T follicular helper cell (primary cell): ENCODE data around the gene PBX1.

Experiments
- DNase-seq: peaks from one replicate; pipeline ENCODE4 v3.0.0-alpha.2; 2020; ENCODE audit warnings: low read depth

Gene PBX1

GRCh38 chr1:164700683-164701082, 141.7 kb downstream of the PBX1 start:
- DNase-seq: no peak

DNA sequence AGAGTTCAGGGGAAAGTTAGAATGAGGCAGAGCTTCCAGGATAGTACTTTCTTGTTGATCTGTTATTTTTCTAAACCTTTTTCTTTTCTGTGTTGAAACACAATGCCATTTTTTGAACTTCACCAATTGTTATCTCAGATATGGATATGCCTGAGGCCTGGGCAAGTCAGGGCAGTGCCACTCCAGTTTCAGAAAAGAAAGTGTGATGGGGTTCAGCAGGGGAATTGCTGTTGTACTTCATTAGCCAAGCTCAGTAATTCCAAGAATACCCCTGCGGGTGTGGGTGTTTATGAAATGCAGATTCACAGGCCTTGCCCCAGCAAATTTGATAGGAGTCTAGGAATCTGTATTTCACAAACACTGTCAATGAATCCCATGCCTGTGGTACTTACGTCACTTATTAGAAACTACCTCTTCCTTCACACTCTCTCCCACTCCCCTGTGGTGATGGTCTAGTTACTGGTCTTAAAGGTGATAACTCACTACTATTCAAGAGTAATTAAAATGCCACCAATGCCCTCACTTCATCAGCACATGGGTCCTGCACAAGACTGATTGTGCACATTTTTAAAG, 142.3 kb downstream of the PBX1 start:
- DNase-seq: no peak

GRCh38 chr1:164702216-164702615, 143.2 kb downstream of the PBX1 start:
- DNase-seq: no peak

- no peak for DNase-seq
These were observed 143.7 kb downstream of the PBX1 start for GRCh38 chr1:164702664-164703063.

DNA sequence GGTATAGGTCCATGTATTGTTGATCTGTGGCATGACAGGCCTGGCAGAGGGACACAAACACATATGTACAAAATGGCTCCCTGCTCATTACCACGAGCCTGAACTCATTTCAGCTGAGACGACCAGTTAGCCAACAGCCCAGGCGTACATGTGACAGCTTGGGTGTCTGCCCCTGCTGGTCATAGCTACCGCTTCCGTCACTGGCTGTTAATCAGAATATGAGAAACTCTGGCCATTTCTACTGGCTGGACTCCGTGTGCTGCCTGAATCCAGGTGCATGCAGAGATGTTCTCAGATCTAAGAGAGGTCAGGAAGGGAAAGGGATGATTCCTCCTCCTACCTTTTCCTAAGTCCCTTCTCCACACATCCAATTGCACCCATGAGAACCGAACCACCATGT, 144.5 kb downstream of the PBX1 start:
- no peak for DNase-seq

DNA sequence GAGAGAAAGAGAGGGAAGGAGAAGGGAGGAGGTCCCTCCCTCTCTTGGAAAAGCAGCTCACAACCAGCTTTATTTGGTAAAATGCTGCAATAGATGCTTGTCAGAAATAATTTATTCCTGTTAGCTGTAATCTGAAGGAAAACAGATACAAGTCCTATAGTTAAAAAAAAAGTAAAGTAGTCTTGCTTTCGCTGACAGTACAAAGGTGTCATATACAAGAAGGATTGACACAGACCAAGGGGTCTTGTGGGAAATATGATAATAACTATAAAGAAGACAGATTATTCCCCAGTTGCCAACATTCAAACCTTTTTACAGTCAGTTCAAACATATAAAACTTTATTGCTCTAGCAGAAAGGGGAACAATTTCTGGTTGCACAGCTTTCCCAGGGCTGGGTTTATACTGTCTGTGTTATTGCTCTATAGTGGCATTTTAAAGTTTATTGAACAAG, 145.0 kb downstream of the PBX1 start:
- no peak for DNase-seq

GRCh38 chr1:164704954-164705353, 146.0 kb downstream of the PBX1 start:
- DNase-seq: no peak

DNA sequence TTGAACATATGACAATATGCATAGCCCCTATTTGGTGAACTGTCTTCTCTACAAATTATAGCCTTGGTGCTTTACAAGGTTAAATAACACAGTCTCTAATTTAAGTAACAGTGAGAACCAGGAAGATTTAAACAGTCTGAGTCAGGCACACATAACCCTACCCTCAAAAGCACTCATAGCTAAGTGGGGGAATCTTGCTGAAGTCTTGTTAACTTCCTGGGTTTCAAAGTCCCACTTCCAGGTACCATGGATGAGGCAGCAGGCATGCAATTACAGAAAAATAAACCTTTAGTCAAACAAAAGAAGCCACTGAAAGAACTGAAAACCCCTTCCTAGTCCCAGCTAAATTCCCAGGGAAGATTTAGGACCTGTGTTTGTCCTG, 147.6 kb downstream of the PBX1 start:
- DNase-seq: no peak

DNA sequence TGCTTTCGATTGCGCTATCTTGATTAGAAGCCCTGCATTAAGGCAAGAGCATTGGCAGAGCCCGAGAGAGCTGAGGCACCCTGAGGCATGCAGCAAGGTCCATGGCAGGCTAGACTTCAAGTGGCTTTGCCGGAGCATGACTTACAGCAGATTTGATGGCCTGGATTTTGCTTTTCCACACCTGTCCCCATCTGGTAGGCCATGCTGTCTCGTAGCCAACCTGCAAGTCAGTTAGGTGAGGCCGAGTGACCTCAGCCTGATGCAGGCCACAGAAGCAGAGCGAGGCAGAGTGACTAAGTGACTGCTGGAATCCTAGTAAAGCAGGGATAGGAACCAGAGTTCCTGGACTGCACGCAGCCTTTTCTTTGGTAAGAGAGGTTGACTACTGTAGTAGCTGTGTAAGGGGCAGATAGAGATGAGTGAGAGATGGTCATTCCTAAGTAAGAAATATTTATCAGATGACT, 148.9 kb downstream of the PBX1 start:
- DNase-seq: no peak

DNA sequence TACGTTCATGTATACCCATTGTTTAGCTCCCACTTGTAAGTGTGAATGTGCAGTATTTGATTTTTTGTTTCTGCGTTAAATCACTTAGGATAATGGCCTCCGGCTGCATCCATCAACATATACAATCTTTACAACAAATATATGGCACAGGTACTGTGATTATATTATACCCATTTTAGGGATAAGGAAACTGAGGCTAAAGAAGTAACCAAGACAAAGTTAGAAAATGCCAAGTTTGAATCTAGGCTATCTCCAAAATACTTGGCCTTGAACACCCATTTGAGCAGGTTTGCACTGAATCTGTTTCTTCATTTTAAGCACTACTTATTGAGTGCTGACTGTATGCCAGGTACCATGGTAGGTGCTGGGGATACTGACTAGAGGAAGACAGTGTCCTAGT, 149.6 kb downstream of the PBX1 start:
- DNase-seq: no peak

- DNase-seq: no peak
These were observed 150.1 kb downstream of the PBX1 start for GRCh38 chr1:164709126-164709525.

DNA sequence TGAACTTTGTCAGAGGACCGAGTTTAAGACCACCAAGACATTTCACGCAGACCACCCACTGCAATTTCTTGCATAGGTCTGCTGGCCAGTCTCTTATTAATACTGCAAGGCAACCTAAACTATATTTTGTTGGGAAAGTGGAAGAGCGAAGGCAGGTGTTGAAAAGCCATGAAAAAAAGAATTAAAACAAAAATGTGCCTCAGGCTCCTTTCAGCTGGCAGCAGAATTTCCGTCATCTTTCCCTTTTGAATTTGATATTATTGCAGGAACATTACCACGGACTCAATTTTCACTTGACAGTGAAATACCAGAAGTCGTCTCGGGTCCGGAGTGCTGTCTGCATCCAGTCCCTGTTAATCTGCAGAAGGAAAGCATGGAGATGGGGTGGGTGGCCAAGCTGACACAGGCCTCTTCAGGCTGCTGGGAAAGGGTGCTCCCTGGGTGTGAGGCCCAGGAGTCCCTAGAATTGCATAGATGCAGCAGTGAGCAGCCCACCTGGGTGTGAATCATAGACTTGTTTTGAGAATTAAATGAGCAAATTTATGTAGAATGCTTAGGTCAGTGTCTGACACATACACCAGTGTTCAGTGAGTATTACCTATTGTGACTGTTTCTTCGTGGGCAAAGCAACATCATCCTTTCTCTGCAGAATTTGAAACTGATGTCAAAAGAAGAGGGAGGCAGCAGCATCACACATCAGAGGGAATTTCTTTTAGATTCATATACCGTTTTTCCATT, 150.7 kb downstream of the PBX1 start:
- DNase-seq: no peak

DNA sequence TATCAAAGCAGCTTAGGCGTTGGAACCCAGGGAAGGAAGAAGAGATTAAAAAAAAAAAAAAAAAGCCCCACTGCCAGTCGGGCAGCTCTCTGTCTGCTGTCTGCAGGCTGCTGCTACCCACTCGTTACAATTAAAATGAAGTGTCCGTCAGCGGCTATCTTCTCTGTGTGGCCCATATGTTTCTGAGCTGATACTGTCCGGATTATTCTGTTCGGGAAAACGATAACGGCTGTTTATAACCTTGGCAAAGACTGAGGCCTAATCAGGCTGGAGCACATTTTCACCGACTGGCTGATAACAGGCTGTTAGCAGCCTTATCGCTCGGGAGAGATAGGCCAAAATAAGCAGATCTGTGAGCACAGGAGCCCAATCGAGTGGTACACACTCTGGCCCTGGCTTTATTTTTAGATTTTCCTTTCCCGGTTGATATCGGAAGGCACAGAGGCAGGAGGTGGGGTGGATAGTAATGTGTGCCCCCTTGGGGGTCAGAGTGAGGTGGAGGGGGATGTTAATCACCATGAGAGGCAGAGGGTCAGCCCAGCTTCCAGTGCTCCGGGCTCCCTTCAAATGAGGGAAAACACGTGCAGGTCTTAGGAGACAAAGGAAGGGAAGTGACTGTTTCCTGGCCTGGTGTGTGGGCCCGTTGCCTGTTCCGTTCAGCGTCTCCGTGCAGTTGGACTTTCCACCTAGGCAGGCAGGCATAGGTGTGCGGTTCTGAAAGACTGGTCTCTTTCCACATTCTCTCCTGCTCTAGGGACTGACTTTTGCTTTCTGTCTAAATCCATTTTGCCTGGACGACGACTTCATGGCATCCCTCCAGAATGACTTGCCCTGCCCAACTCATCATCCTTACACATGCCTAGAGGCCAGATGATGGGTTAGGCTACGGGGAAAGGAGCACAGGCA, 153.4 kb downstream of the PBX1 start:
- no peak for DNase-seq

- DNase-seq: no peak
These were observed 154.6 kb downstream of the PBX1 start for GRCh38 chr1:164713456-164714207.

- DNase-seq: no peak
These were observed 158.2 kb downstream of the PBX1 start for GRCh38 chr1:164716992-164717703.

DNA sequence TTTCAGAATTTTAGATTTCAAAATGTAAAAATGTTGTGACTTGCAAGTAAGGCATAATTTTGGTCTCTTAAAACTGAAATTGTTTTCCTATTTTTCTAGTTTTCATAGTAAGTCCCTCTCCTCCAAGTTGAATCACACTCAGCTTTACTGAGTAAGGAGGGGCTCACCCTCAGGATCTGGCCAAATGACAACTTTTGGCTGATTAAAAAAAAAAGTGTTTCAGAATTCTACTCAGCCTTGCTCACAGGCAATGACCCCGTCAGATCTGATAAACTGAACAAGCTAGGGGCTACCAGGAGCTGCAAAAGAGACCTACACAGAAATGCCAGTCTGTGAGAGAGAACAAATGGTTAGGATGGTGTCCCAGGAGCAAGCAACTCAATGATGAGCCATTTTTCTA, 159.8 kb downstream of the PBX1 start:
- no peak for DNase-seq

DNA sequence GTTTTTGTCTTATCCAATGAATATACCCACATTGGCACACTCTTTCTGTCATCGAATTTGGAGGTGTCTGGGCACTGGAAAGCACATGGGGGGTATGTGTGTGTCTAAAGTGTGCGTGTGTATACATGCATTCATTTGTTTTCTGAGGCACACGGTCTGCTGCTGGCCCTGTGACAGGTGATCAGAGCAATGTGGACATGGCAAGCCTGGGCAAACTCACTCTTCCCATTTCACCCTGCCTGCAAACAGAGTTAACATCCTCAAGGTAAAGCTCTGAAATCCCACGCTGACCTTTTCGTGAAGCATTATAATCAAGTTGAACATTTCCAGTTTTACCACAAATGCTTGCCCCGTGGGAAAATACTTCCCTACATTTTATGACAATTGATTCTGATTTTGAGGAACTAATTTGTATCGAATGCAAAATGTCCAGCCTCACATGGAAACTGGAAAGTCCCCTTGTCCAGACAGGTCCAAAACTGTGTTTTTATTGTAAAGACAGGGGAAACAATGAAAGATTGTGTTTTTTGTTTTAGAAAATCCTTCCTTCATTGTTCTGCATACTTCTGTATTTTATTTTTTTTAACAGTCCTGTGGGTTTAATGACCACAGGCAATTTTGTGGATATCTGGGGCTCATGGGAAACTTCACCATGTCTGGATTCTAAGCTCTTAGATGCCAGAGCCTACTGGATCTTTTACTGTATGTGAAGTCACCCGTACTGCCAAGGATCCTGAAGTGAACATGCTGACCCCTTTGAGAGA, 160.9 kb downstream of the PBX1 start:
- no peak for DNase-seq

GRCh38 chr1:164720440-164721227, 161.7 kb downstream of the PBX1 start:
- no peak for DNase-seq

- DNase-seq: no peak
These were observed 162.2 kb downstream of the PBX1 start for GRCh38 chr1:164721228-164721496.

- DNase-seq: no peak
These were observed 164.4 kb downstream of the PBX1 start for GRCh38 chr1:164723296-164723798.
